Measurements from ENCODE around the gene POLR3H. TPM values are rescaled to one million over a fixed set of nuclear protein-coding genes. Genes with fewer than 3 reads are reported as not detected.

Gene POLR3H
- total RNA-seq, 1 experiment from 2014 or later = 10.8 TPM

DNA sequence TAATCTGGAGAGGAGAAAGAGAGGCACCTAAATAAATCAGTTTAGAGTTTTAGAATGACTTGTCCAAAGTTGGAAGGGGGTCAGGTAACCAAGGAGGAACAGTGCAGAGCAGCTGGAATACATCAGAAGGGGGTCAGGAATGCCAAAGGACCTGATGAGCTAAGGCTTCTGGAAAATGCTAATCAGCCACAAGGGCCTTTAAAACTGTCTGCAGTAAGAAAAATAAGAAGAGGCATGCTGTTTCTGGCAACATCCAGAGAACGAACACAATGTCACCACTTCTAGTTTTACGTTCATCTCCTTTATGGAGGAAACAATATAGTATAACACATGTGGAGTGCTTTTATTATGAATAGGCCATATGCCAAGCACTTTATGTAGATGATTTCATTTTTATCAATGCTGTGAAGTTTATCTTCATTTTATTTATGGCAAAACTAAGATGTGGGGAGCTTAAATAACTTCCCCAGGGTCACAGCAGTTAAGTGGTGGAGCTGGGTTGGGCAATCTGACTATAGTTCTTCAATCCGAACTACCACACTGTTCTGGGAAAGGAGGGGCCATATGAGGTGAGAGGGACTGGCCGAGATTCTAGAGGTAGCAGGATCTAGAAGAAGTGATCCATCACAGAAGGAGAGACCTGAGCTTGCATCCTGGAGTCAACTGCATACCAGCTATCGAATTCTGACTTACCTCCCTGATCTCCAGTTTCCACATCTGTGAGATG lies 52.7 kb downstream of the POLR3H start:
- no peak for DNase-seq (ENCODE audit: extremely low read depth, low read depth)

DNA sequence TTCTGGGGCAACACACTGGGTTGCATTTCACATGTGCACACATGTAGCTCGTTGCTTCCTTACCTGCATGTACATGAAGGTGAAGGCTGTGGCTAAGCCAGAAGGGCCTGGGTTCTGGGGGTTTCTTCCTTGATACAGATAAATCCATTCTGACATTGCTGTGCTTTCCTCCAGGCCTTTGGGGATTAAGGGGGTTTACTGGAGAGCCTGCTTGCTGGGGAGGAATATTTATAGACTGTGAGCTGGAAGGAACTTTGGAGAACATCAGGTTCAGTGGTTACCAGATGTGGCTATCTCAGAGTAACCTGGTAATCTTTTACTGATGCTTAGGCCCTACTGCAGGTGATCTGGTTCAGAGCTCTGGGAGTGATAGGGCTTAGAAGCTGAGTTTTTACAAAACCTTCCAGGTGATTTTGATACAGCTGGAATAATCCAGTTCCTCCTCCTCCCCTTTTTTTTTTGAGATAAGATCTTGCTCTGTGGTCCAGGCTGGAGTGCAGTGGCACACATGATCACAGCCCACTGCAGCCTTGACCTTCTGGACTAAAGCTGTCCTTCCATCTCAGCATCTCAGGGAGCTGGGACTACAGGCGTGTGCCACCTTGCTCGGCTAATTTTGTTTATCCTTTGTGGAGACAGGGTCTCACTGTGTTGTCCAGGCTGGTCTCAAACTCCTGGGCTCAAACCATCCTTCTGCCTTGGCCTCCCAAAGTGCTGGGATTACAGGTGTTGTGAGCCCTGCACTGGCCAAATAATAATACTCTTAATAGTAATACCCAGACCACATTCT lies 55.5 kb downstream of the POLR3H start:
- no peak for DNase-seq (ENCODE audit: extremely low read depth, low read depth)

DNA sequence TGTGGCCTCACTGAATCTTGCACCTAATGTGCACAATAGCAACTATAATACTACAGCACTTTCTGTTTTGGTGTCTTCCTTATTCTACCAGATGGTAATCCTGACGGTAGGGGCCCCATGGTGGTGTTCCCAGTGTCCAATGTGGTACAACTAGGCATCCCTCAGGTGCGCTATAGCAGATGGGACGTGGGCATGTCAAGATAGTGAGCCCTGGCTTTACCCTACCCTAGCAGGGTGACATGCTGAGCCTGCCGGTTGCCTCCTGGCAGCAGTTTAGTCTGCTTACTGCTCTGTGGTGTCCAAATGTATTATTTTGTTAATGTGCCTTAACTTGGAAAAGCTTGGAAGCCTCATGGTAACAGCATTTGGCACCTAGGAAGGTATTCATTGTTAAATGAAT lies 56.2 kb downstream of the POLR3H start:
- DNase-seq (ENCODE audit: extremely low read depth, low read depth) = no peak

DNA sequence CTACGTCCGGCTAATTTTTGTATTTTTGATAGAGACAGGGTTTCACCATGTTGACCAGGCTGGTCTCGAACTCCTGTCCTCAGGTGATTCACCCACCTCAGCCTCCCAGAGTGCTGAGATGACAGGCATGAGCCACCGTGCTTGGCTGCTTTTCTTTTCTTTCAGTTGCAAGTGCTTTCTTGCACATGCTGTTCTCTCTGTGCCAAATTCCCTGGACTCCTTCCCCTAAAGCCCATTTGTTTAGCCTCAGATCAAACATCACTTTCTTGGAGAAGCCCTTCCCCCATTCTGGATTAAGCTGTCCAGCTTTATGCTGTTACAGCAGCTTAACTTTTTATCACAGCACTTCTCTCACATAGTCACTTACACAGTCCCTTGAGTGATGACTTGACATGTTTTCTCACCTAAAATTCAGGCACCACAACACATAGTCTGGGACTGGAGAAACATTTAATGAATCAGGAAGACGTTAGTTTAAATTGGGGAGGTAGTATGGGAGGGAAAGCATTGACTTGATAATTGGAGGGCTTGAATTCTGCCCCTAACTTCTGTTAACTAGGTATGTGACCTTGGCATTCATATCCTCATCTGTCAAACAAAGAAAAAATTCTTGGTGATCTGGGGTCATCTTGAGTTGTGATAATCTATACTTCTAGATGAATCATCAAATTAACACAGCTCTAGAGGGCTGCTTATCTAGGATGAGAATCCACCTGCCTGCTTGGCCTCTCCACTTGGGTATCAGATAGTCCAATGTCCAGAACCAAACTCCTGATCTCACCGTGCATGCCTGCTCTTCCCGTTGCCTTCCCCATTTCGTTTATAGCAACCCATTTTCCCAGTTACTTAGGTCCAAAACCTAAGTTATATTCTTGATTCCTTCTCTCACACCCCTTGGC lies 57.0 kb downstream of the POLR3H start:
- DNase-seq (ENCODE audit: extremely low read depth, low read depth) = no peak

DNA sequence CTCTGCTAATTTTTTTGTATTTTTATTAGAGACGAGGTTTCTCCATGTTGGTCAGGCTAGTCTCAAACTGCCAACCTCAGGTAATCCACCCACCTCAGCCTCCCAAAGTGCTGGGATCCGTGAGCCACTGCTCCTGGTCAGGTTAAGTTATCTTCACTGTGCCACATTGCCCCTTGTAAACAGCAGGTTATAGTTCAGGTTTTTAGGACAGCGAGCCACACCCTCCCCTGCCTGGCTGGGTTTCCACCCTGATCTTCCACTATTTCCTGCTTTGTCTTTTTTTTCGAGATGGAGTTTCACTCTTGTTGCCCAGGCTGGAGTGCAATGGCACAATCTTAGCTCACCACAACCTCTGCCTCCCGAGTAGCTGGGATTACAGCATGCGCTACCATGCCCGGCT lies 59.2 kb downstream of the POLR3H start:
- DNase-seq (ENCODE audit: extremely low read depth, low read depth) = no peak

DNA sequence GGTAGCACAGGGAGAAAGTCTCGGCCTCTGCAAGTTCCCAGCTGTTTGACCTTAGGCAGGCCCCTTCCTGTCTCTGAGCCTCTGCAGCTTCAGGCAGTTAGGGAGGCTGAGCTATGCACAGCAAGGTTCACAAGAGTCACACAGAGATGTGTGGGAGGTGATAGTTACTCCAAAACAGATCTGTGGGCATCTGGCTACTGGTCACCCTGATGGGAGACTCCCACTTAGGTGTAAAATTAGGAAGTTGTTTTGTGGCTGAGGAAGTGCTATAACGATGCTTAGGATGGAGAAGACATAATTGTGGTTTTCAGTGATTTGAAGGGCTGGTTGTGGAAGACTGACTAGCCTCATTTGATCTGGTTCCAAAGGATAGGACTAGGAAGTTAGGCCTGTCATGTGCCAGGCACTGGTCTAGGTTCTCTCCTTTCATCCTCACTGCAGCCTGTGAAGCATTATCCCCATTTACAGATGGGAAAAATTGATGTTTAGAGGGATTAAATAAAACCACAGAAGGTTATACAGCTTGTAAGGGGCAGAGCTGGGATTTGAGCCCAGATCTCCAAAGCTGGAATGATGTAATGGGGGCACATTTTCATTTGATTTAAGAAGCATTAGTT lies 61.8 kb downstream of the POLR3H start:
- no peak for DNase-seq (ENCODE audit: extremely low read depth, low read depth)

DNA sequence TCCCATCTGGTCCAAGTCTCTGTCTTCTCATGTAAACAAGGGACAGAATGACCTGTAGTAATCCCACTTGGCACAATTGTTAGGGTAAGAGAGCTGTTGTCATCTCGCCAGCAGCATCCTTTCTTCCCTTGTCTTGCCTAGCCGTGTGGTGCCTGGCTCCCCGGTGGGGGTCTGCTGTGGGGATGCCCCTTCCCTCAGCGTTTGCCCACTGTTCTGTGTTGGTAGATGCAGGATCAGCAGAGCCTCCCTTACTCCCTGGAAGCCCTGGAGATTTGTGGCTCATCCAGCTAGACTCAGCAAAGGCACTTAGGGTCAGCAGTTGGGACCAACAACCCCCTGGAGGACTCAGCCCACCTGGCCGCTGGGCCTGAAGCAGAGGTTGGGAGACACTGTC lies 62.3 kb downstream of the POLR3H start:
- no peak for DNase-seq (ENCODE audit: extremely low read depth, low read depth)

DNA sequence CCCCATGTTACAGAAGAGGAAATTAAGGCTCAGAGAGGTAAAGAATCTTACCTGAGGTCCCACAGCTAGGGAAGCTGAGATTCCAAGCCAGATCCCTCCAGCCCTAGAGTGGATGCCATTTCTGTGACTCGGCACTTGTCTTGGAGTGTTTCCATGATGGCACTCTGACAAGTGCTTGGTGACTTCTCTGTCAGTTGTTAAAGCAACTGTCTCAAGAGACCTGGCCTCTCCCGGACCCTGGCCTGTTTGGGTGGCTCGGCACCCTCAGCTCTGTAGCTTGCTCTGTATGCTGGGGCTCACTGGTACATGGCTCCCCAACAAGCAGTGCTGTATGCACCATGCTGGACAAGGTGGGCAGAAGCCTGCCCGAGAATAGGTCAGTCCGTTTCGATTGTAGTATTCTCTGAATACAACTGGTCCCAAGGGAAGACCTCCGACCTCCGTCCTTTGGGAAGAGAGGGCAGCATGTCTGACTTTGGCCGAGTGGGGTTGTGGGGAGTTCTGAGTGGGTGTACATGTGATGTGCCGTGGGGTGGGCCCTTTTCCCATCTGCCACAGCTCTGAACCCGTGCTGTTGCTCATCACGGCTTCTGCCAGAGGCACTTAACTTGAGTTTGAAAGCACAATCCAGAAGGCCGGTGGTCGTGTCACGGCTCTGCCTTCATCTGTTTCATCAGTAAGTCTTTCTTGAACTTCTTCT lies 63.0 kb downstream of the POLR3H start:
- DNase-seq (ENCODE audit: extremely low read depth, low read depth) = no peak

DNA sequence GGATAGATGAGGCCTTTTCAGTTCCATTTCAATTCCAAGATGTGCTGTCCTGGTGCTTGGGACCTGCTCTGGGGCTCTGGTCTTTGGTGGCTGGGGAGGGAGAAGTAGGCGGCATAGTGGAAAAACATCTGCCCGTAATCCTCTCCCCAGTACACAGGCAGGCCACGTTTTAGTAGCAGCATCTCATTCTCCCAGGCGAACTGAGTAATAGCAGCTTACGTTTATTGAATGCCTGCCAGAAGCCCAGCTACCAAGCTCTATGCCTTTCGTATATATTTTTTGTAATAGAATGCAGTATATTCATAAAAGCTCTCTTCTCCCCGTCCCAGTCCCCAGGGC lies 63.9 kb downstream of the POLR3H start:
- DNase-seq (ENCODE audit: extremely low read depth, low read depth) = no peak

DNA sequence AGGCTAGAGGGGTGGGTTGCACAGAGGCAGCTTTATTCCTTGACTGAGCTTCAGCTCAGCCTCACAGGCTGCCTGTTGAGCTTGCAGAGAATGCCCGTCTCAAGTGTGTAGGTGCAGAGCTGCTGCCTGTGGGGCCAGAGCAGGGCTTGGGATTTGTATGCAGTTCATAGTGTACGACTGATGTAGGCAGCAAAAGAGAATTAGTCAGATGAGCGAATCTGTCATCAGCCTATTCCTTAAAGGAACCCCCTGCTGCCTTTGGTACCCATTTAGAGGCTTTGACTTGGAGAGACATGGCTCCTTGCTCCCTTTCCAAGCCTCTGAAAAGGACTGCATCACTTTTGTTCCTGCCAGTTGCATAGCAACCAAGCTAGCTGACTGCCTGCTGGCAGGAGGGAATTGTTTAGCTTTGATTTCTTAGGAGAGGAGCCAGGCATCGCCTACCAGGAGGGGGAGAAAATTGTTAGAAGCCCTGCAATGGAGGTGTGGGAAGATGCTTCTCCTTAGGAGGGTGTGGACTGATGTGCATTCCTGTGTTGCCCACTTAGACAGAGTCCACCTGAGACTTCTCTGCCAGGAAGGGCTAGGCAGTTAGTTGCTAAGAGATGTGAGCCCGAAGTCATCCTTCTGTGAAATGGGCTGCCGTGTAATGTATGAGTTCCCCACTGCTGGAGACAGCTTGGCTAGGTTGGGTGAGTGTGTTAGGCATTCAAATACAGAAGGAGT lies 64.4 kb downstream of the POLR3H start:
- no peak for DNase-seq (ENCODE audit: extremely low read depth, low read depth)

DNA sequence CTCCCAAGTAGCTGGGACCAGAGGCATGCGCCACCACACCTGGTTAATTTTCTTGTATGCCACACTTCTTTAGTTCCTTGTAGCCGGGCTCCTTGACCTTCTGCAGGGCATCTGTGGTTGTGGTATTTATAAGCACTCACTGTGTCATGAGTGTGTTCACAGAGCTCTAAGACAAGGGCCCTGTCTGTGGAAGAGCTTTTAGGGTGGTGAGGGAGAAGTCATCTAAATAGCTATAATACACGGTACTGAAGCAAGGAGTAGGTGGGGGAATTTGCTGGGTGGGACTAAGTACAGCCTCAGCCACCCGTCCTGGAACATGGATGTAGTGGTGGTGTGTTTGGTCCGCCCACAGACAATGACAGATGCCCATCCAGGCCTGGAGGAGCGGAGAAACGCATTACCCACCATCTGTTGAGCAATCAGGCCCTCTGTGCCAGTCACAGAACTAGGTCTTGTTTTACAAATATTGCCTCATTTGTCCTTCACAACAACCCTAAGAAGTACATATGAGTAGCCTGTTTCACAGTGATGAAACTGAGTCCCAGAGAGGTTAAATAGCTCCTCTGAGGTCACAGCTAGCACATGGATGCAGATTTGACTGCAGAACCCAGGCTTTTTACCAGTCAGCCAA lies 65.3 kb downstream of the POLR3H start:
- DNase-seq (ENCODE audit: extremely low read depth, low read depth) = no peak

DNA sequence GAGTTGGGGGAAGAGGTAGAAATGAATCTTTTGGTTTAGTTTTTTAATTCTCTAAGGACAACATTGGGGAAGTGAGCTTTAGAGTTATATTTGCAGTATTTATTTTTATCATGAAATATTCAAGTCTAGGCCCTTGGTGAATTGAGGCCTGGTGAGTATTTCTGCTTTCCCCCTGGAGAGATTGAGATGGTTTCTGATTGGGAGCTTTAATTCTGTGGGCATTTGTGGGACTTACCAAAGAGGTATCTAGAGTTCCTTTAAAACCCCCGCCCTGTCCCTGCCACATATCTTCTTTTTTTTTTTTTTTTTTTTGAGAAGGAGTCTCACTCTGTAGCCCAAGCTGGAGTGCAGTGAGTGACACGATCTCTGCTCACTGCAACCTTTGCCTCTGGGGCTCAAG lies 65.8 kb downstream of the POLR3H start:
- no peak for DNase-seq (ENCODE audit: extremely low read depth, low read depth)

Other genes starting within 250 kb of the POLR3H start
- gene ZC3H7B, start 242.9 kb downstream of the POLR3H start, total RNA-seq (2014; rRNA removed; shearing (Covaris generic)) = 23.5 and 23.7 TPM in 2 replicates
- gene TEF, start 162.5 kb downstream of the POLR3H start, total RNA-seq (2014; rRNA removed; shearing (Covaris generic)) = 1.1 and 1.6 TPM in 2 replicates
- 16.1 and 18.2 TPM in 2 replicates for gene TOB2, start 97.7 kb downstream of the POLR3H start, total RNA-seq (2014; rRNA removed; shearing (Covaris generic))
- 66.8 and 69.2 TPM in 2 replicates for gene PHF5A, start 75.8 kb downstream of the POLR3H start, total RNA-seq (2014; rRNA removed; shearing (Covaris generic))
- 66.1 and 72.0 TPM in 2 replicates for gene ACO2, start 75.4 kb downstream of the POLR3H start, total RNA-seq (2014; rRNA removed; shearing (Covaris generic))
- gene CSDC2, start 16.5 kb upstream of the POLR3H start, total RNA-seq (2014; rRNA removed; shearing (Covaris generic)) = not detected in 2 replicates
- 9.5 and 14.4 TPM in 2 replicates for gene PMM1, start 45.4 kb upstream of the POLR3H start, total RNA-seq (2014; rRNA removed; shearing (Covaris generic))
- gene DESI1, start 76.6 kb upstream of the POLR3H start, total RNA-seq (2014; rRNA removed; shearing (Covaris generic)) = 26.3 and 32.4 TPM in 2 replicates
- 329 and 336 TPM in 2 replicates for gene XRCC6, start 76.8 kb upstream of the POLR3H start, total RNA-seq (2014; rRNA removed; shearing (Covaris generic))
- gene SNU13, start 144.4 kb upstream of the POLR3H start, total RNA-seq (2014; rRNA removed; shearing (Covaris generic)) = 105 and 113 TPM in 2 replicates
- gene MEI1, start 155.0 kb upstream of the POLR3H start, total RNA-seq (2014; rRNA removed; shearing (Covaris generic)) = 0.43 and 0.50 TPM in 2 replicates

Measured in NCI-H460 (cell line).